Neural crest cell (in vitro differentiated cells): ENCODE data around the gene WDR75. TPM values are rescaled to one million over a fixed set of nuclear protein-coding genes. Genes with fewer than 3 reads are reported as not detected.

ENCODE experiments used
- DNase-seq: peaks from one replicate; pipeline ENCODE4 v3.0.0; 2021; ENCODE audit warnings: low read depth, mixed read lengths, low spot score
- H3K27ac Mint-ChIP-seq: one replicate; pipeline ENCODE4 v1.8.0; 2021; ENCODE audit warnings: mild to moderate bottlenecking, mixed read lengths; ENCODE audit not compliant: unreplicated experiment
- H3K27me3 Mint-ChIP-seq: 2 replicates; pipeline ENCODE4 v1.8.0; 2021; ENCODE audit warnings: low read depth, mild to moderate bottlenecking, mixed read lengths
- H3K36me3 Mint-ChIP-seq: 2 replicates; pipeline ENCODE4 v1.8.0; 2021; ENCODE audit warnings: low read depth, mild to moderate bottlenecking, mixed read lengths
- H3K4me1 Mint-ChIP-seq: 2 replicates; pipeline ENCODE4 v1.8.0; 2021; ENCODE audit warnings: mixed read lengths
- H3K4me3 Mint-ChIP-seq: one replicate; pipeline ENCODE4 v1.8.0; 2021; ENCODE audit warnings: mild to moderate bottlenecking, mixed read lengths
- H3K9me3 Mint-ChIP-seq: 2 replicates; pipeline ENCODE4 v1.8.0; 2021; ENCODE audit warnings: mixed read lengths
- total RNA-seq: library from RNA; stranded (reverse); gene quantifications from 2 replicates; pipeline ENCODE4 v1.2.1, GENCODE V29; 2021
- TF ChIP-seq, protein P1 (sequence below): fragments of 200-600 bp; sonication (generic); conservative IDR thresholded peaks from 2 replicates; pipeline ENCODE4 v1.5.0; 2021; ENCODE audit warnings: antibody characterized with exemption, mild to moderate bottlenecking

WDR75 gene
- total RNA-seq, 1 donor from 2014 or later: 54.7 TPM

DNA sequence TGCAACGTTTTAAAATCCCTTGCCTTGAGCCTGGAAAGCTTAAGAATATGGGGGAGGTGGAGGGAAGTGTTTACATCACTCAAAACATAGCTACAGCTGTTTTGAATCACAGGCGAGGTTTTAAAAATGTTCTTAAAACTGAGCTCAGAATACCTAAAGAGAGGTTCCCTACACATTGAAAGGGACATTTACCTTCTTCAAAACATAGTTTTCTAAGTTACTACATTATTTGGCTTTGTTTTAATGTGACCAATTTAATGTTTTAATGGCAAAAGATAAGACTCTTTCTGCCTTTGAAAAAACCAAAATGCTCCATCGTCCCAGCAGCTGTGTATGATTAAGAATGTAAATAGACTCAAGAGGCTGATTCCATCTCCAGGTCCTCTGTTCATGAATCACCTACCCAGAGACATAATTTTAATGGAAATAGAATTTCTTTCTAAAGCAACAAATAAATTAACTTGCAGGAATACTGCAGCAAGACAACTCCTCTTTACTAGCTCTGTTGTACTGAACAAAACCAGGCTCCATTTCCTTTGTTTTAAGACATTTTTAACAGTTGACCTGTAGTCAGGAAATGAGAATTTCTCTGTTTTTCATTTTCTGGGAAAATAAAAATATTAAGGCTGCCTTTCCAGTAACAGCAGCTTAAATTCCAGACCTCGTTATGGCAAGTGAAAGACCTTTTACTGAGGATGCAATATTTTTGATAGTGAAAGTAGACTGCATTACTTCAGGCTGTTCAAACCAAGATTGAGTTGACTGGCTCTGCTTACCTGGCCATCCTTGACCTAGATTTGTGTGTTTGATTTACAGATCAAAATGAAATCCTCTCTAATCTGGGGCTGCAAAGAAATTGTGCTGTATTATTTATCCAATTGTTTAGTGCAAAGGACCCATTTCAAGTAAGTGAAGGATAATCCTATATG lies 33.7 kb upstream of the WDR75 start:
- no peak for DNase-seq
- Mint-ChIP-seq H3K36me3 (no peaks in the 10 kb centered on the region), H3K27me3 (no peaks in the 10 kb centered on the region), H3K27ac (no peak overlapping the region), H3K4me3 (no peak overlapping the region), H3K4me1 (peaks cover 8% of the 10 kb centered on the region), H3K9me3 (no peaks in the 10 kb centered on the region)
- TF ChIP-seq, protein P1, sequence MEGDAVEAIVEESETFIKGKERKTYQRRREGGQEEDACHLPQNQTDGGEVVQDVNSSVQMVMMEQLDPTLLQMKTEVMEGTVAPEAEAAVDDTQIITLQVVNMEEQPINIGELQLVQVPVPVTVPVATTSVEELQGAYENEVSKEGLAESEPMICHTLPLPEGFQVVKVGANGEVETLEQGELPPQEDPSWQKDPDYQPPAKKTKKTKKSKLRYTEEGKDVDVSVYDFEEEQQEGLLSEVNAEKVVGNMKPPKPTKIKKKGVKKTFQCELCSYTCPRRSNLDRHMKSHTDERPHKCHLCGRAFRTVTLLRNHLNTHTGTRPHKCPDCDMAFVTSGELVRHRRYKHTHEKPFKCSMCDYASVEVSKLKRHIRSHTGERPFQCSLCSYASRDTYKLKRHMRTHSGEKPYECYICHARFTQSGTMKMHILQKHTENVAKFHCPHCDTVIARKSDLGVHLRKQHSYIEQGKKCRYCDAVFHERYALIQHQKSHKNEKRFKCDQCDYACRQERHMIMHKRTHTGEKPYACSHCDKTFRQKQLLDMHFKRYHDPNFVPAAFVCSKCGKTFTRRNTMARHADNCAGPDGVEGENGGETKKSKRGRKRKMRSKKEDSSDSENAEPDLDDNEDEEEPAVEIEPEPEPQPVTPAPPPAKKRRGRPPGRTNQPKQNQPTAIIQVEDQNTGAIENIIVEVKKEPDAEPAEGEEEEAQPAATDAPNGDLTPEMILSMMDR: no peak

DNA sequence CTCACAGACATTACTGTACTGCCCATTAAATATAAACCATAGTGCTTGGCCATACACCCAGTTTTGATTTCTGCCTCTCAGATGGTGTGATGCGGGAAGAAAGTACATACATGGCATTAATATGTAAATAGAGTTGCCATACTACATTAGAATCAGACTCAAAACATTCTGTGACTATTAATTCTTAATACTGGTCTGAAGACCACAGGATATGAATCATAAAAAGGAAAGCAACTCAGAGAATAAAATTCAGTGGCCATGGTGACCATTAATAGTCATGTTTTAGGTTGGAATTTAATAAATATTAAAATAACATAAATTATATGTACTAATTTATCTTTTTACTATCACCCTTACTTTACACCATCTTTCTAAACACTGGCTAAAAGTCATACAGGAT lies 33.0 kb upstream of the WDR75 start:
- no peaks in the 10 kb centered on the region for H3K9me3 Mint-ChIP-seq
- TF ChIP-seq, protein P1: no peak
- H3K4me1 Mint-ChIP-seq: peaks cover 8% of the 10 kb centered on the region
- DNase-seq: no peak
- no peaks in the 10 kb centered on the region for H3K27me3 Mint-ChIP-seq
- H3K36me3 Mint-ChIP-seq: no peaks in the 10 kb centered on the region
- no peak overlapping the region for H3K4me3 Mint-ChIP-seq
- no peak overlapping the region for H3K27ac Mint-ChIP-seq

DNA sequence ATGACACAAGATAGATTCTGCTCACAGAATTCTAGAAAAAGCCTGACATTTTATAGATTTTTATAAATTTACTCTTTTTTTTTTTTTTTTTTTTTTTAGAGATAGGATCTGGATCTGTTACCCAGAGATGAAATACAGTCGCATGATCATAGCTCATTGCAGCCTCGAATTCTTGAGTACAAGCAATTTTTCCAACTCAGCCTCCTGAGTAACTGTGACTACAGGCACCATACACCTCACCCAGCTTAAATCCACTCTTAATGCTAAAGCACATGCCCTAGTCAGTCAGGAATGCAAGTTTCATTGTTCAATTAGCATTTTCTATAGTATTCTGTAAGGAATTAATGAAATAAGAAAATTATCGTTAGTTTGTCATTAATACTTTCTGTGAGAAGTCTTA lies 32.1 kb upstream of the WDR75 start:
- DNase-seq: no peak
- Mint-ChIP-seq H3K27me3 (no peaks in the 10 kb centered on the region), H3K4me1 (peaks cover 8% of the 10 kb centered on the region), H3K27ac (no peak overlapping the region), H3K4me3 (no peak overlapping the region), H3K36me3 (no peaks in the 10 kb centered on the region), H3K9me3 (no peaks in the 10 kb centered on the region)
- TF ChIP-seq, protein P1: no peak

DNA sequence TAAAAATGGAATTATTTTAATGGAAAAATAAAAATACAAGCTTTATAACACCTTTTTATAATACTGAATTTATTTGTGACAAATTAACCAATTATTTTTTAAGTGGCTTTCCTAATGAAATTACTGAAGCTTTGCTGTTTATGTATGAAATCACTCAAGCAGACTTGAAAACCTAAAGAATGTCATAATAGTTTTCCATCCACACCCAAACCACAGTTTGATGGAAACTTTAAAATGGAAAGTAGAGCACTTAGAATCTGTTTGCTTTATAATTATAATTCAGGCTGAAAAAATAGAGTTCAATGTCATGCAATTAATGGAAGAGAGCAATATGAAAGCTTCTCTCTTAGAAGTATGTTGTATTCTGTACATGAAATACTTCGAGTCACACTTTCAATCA lies 31.6 kb upstream of the WDR75 start:
- TF ChIP-seq, protein P1: no peak
- no peak for DNase-seq
- H3K27ac Mint-ChIP-seq: no peak overlapping the region
- peaks cover 8% of the 10 kb centered on the region for H3K4me1 Mint-ChIP-seq
- no peaks in the 10 kb centered on the region for H3K27me3 Mint-ChIP-seq
- H3K4me3 Mint-ChIP-seq: no peak overlapping the region
- H3K9me3 Mint-ChIP-seq: no peaks in the 10 kb centered on the region
- H3K36me3 Mint-ChIP-seq: no peaks in the 10 kb centered on the region

DNA sequence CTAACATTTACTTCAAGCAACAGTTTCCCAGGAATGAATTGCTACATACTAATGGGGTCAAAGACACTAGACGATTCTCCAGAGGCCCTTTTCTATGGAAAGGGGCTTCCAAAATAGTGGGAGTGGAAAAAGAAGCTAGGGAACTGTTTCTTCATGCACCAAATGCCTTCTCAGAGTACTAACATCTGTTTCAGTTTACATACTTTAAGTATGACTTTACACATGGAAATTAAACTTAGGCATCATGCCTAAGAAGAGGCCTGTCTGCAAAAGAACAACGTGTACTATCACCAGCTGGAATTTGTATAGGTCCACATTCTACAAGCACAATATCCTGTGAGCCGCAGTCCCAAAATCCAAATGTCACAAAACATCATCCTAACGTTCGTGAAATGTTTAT lies 29.4 kb upstream of the WDR75 start:
- Mint-ChIP-seq H3K4me1 (peaks cover 8% of the 10 kb centered on the region), H3K9me3 (no peaks in the 10 kb centered on the region), H3K36me3 (no peaks in the 10 kb centered on the region), H3K27me3 (no peaks in the 10 kb centered on the region), H3K4me3 (no peak overlapping the region), H3K27ac (no peak overlapping the region)
- no peak for DNase-seq
- TF ChIP-seq, protein P1: no peak
